Left ventricle myocardium superior (tissue), 1 donor: Measurements from ENCODE around the gene UVSSA. TPM values are rescaled to one million over a fixed set of nuclear protein-coding genes. Genes with fewer than 3 reads are reported as not detected.
"Not testable (repeated sequence)": the region's sequence is repeated elsewhere in the genome, so short reads cannot be mapped to it uniquely, and the experiment has no call there.

Experiments
- ATAC-seq: fragments of 200-7000 bp; cut with Tn5 transposase; one replicate; pipeline ENCODE4 v1.9.1; 2020; ENCODE audit warnings: mild to moderate bottlenecking, moderate library complexity
- DNase-seq: peaks from one replicate; pipeline ENCODE4 v3.0.0-alpha.2; 2020
- intact Hi-C: fragments of 100-400 bp; cut with micrococcal nuclease; formaldehyde crosslinking; loops from one replicate; pipeline ENCODE4 v1.11.0; 2022
- total RNA-seq: library from RNA; stranded (reverse); fragmentation: NEBNext Ultra II Directional; extraction: Animal tissue kit (Norgen Biotek cat#: 25700); gene quantifications from one replicate; pipeline ENCODE4 v1.2.1, GENCODE V29; 2021
- donor health status: DM: no; HTN: yes; CAD: no; lungs with severe emphysema.

Gene UVSSA
- total RNA-seq, 1 donor from 2014 or later: 5.9 TPM

DNA sequence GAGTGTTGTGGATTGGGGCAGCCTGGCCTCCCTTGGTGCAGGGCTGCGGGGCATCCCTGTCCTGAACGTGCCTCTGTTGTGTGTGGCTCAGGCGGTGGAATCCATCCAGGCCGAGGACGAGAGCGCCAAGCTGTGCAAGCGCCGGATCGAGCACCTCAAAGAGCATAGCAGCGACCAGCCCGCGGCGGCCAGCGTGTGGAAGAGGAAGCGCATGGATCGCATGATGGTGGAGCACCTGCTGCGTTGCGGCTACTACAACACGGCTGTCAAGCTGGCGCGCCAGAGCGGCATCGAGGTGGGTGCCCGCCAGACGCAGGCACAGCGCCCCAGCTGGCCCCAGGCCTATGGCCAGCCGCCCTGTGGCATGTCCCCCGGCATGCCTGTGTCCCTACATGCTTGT, 31.7 kb upstream of the UVSSA start:
- intact Hi-C loops: no loop called here
- no peak for DNase-seq
- ATAC-seq: no peak

DNA sequence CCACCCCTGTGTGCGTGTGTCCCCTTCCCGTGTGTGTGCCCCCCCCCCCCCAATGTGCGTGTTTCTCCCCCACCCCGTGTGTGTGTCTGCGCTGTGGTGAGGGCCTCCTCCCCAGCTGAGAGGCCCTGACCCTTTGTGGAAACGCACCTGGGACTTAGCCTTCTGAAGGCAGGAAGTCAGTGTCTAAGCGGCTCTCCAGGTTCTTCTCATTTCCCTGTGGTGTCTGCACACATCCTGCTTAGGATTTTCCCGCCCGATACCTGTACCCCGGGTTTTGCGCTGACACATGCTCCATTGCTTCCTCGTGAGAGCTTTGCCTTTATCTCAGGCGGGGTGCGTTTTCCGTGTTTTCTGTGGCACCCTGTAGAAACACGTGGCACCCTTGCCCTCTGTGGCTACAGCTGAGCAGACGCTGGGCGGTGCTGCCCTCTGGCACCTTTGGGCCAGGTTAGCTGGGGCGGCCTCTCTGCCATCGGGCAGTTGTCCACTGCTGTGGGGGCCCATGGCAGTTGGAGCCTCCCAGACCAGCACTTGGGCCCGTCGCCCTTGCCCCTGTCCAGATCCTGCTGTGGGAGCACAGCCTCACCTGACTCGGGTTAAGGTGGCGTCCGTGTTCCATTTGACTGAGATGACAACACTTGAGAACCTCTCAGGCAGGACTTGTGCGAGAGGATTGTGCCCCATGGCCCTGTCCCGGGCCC, 31.0 kb upstream of the UVSSA start:
- DNase-seq: no peak
- no peak for ATAC-seq
- intact Hi-C loops: no loop called here

DNA sequence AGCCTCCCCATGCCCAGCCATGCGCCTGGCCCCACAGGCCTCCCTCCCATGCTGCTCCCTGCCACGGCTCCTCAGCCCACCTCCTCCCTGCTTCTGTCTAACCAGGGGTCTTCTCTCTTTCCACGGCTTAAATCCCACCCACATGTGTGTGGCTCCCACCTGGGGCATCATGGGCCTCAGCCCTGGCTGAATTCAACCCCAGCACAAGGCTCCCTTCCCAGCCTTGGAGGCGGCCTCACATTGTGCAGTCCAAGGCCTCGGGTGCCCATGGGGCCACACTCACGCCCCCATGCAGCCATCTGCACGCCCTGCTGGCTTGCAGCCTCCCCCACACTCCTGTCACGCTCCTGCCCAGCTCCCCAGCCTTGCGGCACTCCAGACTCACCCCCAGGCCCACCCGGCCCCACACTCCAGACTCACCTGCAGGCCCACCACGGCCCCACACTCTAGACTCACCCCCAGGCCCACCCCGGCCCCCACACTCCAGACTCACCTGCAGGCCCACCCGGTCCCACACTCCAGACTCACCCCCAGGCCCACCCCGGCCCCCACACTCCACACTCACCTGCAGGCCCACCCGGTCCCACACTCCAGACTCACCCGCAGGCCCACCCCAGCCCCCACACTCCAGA, 30.4 kb upstream of the UVSSA start:
- ATAC-seq (no peak), DNase-seq (no peak)
- intact Hi-C loops: no loop called here

DNA sequence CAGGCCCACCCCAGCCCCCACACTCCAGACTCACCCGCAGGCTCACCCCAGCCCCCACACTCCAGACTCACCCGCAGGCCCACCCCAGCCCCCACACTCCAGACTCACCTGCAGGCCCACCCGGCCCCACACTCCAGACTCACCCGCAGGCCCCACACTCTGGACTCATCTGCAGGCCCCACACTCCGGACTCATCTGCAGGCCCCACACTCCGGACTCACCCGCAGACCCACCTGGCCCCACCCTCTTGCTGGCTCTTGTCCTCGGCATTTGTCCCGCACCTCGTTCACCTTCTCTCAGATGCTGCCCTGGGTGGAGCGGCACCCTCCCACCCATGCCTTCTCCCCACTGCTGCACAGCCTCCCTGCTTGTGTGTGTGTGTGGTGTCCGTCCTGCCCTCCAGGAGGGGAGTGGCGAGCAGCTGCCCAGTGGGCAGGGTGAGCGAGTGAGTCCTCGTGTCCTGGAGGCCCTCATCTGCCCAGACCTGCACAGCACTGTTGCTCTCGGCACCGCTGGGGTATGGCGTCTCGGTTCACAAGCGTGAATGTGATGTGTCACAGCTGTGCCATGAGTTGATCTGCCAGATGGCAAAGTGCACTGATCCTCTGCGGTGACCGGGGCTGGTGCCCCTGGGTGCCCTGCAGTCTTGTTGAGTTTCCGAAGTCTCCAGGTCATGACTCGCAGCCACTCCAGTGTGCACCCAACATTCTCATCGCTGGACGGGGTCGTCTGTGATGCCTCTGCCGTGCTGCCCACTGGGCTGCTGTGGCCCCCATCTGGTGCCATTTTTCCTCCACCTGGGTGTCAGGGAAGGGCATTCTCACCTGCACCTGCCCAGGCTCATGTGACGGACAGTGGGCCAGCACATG, 29.6 kb upstream of the UVSSA start:
- DNase-seq: peak; percentile 8
- intact Hi-C loops: no loop called here
- no peak for ATAC-seq

DNA sequence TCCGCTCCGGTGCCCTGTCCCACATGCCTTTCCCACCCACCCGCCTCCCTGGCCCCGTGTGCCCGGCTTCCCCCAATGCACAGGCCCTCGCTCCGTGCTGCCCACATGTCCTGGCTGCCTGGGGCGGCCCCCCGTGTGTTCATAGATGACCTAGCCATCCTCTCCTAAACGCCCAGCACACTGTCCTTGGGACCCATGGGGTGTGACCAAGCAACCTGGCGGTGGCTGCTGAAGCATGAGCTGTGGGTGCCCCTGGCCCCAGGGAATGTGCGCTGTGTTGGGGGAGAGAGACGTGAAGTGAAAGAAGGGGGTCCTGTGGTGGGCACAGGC, 29.0 kb upstream of the UVSSA start:
- DNase-seq (peak; percentile 25), ATAC-seq (no peak)
- intact Hi-C loops: no loop called here

DNA sequence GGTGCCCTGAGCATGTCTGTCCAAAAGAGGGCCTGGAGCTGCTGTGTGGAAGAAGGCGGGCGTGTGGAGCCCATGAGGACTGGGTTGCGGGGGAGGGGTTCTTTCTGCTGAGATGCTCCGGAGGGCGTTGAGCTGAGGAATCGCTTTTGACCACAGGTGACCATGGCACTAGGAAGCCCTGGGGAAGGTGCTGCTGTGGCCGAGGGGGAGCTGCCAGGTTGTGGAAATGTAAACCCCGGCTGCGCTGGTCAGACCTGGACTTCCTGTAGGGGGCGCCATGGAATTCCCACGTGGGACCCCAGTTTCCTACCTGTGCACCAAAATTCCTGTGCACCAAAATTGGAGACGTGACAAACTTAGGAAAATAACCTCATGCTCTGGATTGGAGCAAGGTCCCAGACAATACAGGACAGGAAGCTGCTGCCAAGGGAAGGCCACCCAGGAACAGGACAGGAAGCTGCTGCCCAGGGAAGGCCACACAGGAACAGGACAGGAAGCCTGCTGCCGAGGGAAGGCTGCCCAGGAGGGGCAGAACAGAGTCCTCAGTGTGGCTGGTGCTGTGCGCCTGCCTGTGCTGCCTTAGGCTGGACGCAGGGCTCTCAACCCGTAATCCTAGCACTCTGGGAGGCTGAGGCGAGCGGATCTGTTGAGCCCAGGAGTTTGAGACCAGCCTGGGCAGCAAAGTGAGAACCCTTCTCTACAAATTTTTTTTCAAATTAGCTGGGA, 28.4 kb upstream of the UVSSA start:
- ATAC-seq (no peak), DNase-seq (no peak)
- intact Hi-C loops: no loop called here

DNA sequence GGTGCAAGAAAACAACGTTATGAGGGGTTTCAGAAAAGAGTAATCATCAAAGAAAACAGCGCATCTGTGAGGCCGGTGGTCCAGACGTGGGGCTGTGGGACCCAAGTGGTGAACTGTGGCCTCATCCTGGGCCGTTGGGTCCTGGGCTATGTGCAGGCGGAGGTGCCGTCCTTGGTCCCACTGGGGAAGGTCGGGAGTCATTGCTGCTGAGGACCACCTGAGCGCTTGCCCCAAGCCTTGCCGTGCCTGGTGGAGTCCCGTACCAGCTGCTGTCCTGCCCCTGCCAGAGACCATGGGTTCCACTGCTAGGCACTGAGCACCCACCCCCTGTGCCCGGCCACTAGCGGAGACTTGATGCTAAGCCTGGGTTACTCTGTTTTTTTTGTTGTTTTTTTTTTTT, 25.5 kb upstream of the UVSSA start:
- no peak for DNase-seq
- ATAC-seq: no peak
- intact Hi-C loops: no loop called here

DNA sequence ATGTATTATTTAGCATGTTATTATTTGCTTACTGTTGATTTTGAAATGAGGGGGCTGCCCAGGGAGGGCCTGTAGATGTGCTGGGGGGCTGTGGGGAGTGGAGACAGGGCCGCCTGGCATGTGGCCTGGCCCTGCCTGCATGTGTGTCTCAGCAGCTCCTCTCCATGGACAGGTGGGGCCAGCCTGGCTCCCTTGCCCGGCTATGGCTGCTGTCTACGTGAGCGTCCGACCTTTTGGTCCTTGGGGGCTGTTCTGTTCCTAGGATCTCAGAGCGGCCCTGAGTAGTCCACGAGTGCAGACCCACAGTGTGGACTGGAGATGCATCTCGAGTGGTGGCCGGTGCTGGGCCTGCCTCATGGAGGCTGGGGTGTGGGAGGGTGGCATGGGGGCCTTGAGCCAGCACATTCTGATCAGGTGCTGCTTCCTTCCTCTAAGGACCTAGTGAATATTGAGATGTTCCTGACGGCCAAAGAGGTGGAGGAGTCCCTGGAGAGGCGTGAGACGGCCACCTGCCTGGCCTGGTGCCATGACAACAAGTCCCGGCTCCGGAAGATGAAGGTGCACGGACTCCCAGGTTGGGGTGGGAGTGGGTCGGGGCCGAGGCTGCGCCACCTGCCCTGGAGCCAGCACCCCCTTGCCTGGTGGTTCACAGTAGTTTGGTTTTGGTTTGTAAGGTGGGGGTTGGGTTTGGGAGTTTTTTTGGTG, 24.9 kb upstream of the UVSSA start:
- ATAC-seq (no peak), DNase-seq (no peak)
- intact Hi-C loops: no loop called here

DNA sequence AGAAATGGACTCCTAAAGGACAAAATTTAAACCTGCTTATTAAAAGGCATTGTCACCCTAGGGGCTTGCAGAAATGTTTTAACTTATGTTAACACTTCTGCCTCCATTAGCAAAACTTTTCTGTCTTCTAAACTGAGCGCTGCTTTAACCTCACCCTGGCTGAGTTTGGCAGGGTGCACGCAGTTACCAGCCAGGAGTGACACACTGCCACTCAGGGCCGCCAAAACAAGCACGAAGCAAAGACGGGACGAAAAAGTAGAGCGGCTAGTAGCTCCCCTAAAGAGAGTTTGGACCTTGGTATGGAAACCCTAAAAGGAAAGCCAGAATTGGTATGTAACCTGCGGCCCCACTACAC, 23.8 kb upstream of the UVSSA start:
- intact Hi-C loops: no loop called here
- no peak for DNase-seq
- ATAC-seq: no peak

DNA sequence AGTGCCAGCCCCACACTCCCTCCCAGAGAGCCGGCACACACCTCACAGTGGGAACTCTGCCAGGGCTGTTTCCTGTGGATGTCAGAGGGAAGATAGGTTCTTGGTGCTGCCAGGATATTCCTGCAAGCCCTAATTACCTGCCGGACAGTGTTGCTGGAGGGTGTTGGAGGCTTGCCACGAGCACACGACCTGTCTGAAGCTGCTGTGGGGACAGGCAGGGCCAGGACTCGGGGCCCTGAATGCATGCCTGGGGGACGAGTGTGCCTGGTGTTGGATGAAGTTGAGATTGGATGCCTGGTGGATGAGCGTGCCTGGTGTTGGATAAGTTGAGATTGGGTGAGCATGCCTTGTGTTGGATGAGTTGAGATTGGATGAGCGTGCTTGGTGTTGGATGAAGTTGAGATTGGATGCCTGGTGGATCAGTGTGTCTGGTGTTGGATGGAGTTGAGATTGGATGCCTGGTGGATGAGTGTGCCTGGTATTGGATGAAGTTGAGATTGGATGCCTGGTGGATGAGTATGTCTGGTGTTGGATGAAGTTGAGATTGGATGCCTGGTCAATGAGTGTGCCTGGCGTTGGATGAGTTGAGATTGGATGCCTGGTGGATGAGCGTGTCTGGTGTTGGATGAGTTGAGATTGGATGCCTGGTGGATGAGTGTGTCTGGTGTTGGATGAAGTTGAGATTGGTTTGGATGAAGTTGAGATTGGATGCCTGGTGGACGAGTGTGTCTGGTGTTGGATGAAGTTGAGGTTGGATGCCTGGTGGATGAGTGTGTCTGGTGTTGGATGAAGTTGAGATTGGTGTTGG, 23.2 kb upstream of the UVSSA start:
- ATAC-seq (no peak), DNase-seq (no peak)
- intact Hi-C loops: no loop called here

DNA sequence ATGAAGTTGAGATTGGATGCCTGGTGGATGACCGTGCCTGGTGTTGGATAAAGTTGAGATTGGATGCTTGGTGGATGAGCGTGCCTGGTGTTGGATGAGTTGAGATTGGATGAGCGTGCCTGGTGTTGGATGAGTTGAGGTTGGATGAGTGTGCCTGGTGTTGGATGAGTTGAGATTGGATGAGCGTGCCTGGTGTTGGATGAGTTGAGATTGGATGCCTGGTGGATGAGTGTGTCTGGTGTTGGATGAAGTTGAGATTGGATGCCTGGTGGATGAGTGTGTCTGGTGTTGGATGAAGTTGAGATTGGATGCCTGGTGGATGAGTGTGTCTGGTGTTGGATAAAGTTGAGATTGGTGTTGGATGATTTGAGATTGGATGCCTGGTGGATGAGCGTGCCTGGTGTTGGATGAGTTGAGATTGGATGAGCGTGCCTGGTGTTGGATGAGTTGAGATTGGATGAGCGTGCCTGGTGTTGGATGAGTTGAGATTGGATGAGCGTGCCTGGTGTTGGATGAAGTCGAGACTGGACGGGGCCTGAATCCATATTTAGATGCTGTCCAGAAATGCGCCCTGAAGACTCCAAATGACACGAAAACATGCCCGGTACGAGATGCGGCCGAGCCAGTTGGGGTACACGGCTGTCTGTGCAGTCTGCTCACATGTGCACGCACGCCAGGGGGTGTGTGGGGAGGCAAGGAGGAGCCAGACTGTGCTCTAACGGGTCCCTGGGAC, 22.4 kb upstream of the UVSSA start:
- DNase-seq, intact Hi-C loops, ATAC-seq: not testable (repeated sequence)

DNA sequence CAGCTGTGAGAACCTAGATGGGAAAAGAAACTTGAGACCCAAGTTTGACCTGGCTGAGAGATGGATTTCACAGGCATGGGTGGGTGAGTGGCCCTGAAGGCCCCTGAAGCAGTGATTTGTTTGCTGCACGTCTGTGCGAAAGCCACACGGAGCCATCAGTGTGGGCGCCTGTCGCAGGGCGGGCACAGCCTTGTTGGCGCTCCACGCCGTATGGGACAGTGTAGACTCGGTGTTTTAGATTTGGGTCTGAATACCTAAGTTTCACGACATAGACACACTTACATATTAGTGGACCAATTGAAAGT, 21.9 kb upstream of the UVSSA start:
- intact Hi-C loops: no loop called here
- DNase-seq: no peak

DNA sequence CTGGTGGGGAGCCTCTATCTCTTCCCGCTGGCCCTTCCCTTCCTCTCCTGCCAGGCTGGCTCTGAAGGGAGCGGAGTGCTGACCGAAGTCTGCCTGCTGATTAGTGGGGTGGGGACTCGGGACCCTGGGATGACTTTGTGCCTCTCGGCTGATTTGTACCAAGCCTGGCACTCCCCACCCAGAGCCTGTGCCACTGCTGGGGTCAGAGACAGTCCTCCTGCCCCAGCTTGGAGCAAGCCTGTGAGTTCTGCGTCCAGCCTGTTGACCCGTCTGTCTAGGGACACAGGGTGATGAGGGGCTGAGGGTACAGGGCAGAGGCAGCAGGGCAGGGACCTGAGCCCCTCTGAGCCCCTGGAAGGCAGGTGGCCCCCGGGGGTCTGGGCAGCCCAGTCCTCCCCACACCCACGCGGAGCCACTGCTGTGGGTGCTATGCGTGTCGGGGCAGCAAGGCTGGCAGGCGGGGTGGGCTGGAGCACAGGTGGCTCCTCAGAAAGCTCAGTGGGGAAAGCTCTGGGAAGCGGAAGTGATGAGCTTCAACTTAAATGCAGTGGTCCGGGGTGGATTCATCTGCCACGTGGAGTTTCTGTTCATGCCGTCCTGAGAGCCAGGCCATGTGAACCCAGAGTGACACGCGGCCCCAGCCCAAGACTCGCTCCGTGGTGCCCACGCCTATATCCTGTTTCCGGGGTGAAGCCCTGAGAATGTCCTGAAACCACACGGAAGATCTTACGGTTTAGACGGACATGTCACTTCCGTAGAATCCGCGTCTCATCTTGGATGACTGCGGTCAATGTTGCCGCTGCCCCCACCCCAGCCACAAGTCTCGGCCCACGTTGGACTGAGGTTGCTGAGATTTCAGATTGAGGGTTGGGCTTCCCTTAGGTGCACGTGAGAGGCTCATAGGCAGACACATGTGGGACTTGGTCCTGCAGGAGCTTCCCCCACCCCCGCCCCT, 21.1 kb upstream of the UVSSA start:
- ATAC-seq (no peak), DNase-seq (no peak)
- intact Hi-C loops: no loop called here

More for the DNA sequence above, 21.9 kb upstream of the UVSSA start:
- ATAC-seq: no peak

DNA sequence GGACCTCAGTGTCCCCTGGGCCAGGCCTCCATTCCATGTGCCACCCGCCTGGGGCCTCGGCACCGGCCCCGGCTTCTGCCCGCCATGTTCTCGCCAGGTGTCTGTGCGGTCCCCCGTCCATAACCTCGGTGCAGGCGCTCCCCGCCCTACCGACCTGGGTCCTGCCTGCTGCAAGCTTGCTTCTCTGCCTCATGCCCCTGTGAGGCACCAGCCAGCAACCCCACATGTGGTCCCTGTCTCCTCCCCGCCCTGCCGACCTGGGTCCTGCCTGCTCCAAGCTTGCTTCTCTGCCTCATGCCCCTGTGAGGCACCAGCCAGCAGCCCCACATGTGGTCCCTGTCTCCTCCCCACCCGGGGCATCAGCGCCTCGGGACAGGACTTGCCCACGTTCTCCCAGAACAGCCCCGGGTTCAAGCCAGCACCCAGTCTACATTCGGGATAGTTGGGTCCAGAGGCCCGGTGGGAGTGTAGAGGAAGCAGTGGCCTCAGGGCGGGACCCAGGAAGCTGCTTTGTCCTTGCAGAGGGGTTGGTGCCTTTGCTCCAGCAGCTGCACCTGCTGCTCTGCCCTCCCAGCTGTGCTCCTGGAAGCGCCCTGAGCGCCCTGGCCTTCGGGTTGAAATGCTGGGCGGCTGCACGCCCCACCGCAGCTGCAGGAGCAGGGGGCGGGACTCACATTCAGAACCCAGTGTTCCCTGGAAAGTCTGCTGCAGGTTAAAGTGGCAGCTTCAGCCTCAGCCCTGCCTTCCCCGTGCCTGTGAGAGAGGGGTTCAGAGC, 20.1 kb upstream of the UVSSA start:
- DNase-seq: peak; percentile 20
- no peak for ATAC-seq
- intact Hi-C loops: no loop called here

DNA sequence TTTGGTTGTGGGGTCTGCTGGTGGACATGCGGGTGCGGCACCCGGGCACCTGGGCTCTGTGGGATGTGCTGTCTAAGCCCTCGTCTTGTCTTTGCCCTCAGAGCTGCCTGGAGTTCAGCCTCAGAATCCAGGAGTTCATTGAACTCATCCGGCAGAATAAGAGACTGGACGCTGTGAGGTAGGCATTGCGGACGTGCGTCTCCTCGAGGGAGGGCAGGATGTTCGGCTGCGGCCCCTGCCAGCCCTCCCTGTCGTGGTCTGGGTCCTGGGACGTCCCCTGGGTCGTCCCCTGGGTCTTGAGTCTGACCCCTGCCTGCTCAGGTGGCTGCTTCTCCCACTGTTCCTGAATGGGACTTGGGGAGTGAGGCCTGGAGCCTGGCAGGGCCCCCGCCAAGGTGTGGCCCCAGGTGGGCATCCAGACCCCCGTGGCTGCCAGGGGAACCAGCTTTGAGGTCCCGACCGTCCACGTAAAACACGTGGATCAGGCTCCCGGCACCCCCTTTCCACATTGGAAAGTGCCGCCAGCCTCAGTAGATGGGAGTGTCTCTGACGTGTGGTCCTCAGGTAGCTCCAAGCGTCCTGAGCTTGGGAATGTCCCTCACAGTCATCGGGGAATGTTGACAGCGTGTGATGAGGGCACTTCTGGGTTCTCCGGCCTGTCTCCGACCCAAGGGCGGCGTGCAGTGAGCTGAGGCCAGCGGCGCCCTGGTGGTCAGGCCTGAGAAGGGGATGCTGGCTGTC, 19.3 kb upstream of the UVSSA start:
- intact Hi-C loops: no loop called here
- ATAC-seq: no peak
- DNase-seq: peak; percentile 17
